Right lobe of liver (tissue), 6 donors: Measurements from ENCODE around the gene NEU2. TPM values are rescaled to one million over a fixed set of nuclear protein-coding genes. Genes with fewer than 3 reads are reported as not detected.
"Not testable (repeated sequence)": the region's sequence is repeated elsewhere in the genome, so short reads cannot be mapped to it uniquely, and the experiment has no call there.

Experiments
- ATAC-seq, 4 donors: fragments of 200-7000 bp; cut with Tn5 transposase; one replicate each; pipeline ENCODE4 v1.9.1; 2020; ENCODE audit warnings: mild to moderate bottlenecking in 4 of 4, moderate library complexity in 4 of 4
- DNase-seq, 3 donors: peaks; one replicate each; pipeline ENCODE4 v3.0.0-alpha.2; 2020
- H3K27ac ChIP-seq, 3 donors: fragments of 200-600 bp; one replicate each; pipeline ENCODE4 v1.8.0; 2022
- H3K27me3 ChIP-seq, 2 donors: fragments of 200-600 bp; one replicate each; pipeline ENCODE4 v1.8.0; 2022
- H3K36me3 ChIP-seq, 4 donors: fragments of 200-600 bp; sonication (generic) in 1 of 4; one replicate each; pipeline versions ENCODE4 v1.5.1 to v1.8.0; 2017 to 2022; ENCODE audit warnings: control low read depth in 1 of 4
- H3K4me1 ChIP-seq, 4 donors: fragments of 200-600 bp; sonication (generic) in 1 of 4; one replicate each; pipeline versions ENCODE4 v1.5.1 to v1.8.0; 2017 to 2022; ENCODE audit warnings: control low read depth in 1 of 4
- H3K4me3 ChIP-seq, 3 donors: fragments of 200-600 bp; one replicate each; pipeline ENCODE4 v1.8.0; 2022
- H3K9me3 ChIP-seq, 4 donors: fragments of 200-600 bp; sonication (generic) in 1 of 4; one replicate each; pipeline versions ENCODE4 v1.5.1 to v1.8.0; 2017 to 2022; ENCODE audit warnings: control low read depth in 1 of 4
- POLR2A ChIP-seq: fragments of 450-650 bp; IDR thresholded peaks from one replicate; pipeline ENCODE4 v1.6.1; 2017; ENCODE audit warnings: antibody characterized with exemption, mild to moderate bottlenecking
- WGBS: methylation state at CpG from one replicate; pipeline ENCODE4 v1.1.6; 2018; ENCODE audit warnings: low coverage, low lambda C conversion rate; ENCODE audit not compliant: insufficient coverage; ENCODE audit errors: missing lambda C conversion rate; 5-methylcytosine and 5-hydroxymethylcytosine counted together
- intact Hi-C, 2 donors: fragments of 100-400 bp; cut with DNase I; formaldehyde crosslinking; loops; one replicate each; pipeline versions ENCODE4 v1.11.2 to v1.14.1; 2022
- total RNA-seq, 6 experiments: library from RNA; depleted of rRNA in 2 of 6; stranded (reverse); fragments of >200 nt in 2 of 6; fragmentation: NEBNext Ultra II Directional in 3 of 6; extraction: Animal tissue kit (Norgen Biotek cat#: 25700) in 3 of 6; gene quantifications; one replicate each; pipeline versions ENCODE4 v1.1.0 to v1.2.4, GENCODE V29; 2016 to 2023
- TF ChIP-seq, protein P1 (sequence below), 4 donors: fragments of 200-600 bp in 3 of 4; fragments of 450-650 bp in 1 of 4; IDR thresholded peaks; one replicate each; pipeline versions ENCODE4 v1.5.1 to v1.8.0; 2016 to 2022; ENCODE audit warnings: antibody characterized with exemption in 4 of 4, mild to moderate bottlenecking in 2 of 4
- donor health status: DM: no; HTN: yes; CAD: no.
- donor health status: DM: no; HTN: no; CAD: no.
- donor health status: DM: no; HTN: no; CAD: no.
- donor health status: DM: no; HTN: yes; CAD: no.
- donor health status: DM: no; HTN: yes; CAD: no.

The NEU2 gene
- total RNA-seq, 6 experiments from 2014 or later, result not detected

GRCh38 chr2:233017947-233018346 is 14.5 kb upstream of the NEU2 start:
- H3K9me3 ChIP-seq, result no peaks in the 10 kb centered on the region
- intact Hi-C loops, result no loop called here
- 94% methylated on average over 1 of the region's 1 CpG for WGBS
- no peaks in the 10 kb centered on the region for H3K27me3 ChIP-seq
- H3K4me1 ChIP-seq, result peaks cover 0 to 4% (median 0%) of the 10 kb centered on the region in 4 donors
- H3K4me3 ChIP-seq, result no peak overlapping the region
- H3K36me3 ChIP-seq, result no peaks in the 10 kb centered on the region
- no peak for DNase-seq
- H3K27ac ChIP-seq, result no peak overlapping the region
- TF ChIP-seq, protein P1, sequence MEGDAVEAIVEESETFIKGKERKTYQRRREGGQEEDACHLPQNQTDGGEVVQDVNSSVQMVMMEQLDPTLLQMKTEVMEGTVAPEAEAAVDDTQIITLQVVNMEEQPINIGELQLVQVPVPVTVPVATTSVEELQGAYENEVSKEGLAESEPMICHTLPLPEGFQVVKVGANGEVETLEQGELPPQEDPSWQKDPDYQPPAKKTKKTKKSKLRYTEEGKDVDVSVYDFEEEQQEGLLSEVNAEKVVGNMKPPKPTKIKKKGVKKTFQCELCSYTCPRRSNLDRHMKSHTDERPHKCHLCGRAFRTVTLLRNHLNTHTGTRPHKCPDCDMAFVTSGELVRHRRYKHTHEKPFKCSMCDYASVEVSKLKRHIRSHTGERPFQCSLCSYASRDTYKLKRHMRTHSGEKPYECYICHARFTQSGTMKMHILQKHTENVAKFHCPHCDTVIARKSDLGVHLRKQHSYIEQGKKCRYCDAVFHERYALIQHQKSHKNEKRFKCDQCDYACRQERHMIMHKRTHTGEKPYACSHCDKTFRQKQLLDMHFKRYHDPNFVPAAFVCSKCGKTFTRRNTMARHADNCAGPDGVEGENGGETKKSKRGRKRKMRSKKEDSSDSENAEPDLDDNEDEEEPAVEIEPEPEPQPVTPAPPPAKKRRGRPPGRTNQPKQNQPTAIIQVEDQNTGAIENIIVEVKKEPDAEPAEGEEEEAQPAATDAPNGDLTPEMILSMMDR (IDR thresholded peaks at IDR 0.05), result no peak
- TF ChIP-seq POLR2A, result no peak
- no peak for ATAC-seq

- H3K4me1 ChIP-seq, H3K27ac ChIP-seq, ATAC-seq, H3K27me3 ChIP-seq, H3K36me3 ChIP-seq, H3K9me3 ChIP-seq, H3K4me3 ChIP-seq, DNase-seq, intact Hi-C loops: not testable (repeated sequence)
- 93% methylated on average over 2 of the region's 4 CpGs for WGBS
Measured at GRCh38 chr2:233019610-233020009, 12.9 kb upstream of the NEU2 start.

GRCh38 chr2:233020454-233020853 is 12.0 kb upstream of the NEU2 start:
- WGBS, result 92% methylated on average over 2 of the region's 2 CpGs
- Histone ChIP-seq H3K27ac (no peak overlapping the region), H3K27me3 (no peaks in the 10 kb centered on the region), H3K4me1 (no peaks in the 10 kb centered on the region), H3K9me3 (no peaks in the 10 kb centered on the region), H3K36me3 (no peaks in the 10 kb centered on the region), H3K4me3 (no peak overlapping the region)
- intact Hi-C loops, result no loop called here
- no peak for DNase-seq
- TF ChIP-seq POLR2A, result no peak
- TF ChIP-seq, protein P1 (IDR thresholded peaks at IDR 0.05), result no peak
- ATAC-seq, result no peak

GRCh38 chr2:233021771-233022170 is 10.7 kb upstream of the NEU2 start:
- no CpG with 5 or more reads among the region's 8 CpGs for WGBS
- Histone ChIP-seq H3K4me3 (no peak overlapping the region), H3K4me1 (no peaks in the 10 kb centered on the region), H3K27ac (no peak overlapping the region), H3K9me3 (no peaks in the 10 kb centered on the region), H3K36me3 (no peaks in the 10 kb centered on the region), H3K27me3 (no peaks in the 10 kb centered on the region)
- DNase-seq (no peak), ATAC-seq (no peak)
- intact Hi-C loops, result no loop called here
- TF ChIP-seq POLR2A, result no peak
- TF ChIP-seq, protein P1 (IDR thresholded peaks at IDR 0.05), result no peak

DNA sequence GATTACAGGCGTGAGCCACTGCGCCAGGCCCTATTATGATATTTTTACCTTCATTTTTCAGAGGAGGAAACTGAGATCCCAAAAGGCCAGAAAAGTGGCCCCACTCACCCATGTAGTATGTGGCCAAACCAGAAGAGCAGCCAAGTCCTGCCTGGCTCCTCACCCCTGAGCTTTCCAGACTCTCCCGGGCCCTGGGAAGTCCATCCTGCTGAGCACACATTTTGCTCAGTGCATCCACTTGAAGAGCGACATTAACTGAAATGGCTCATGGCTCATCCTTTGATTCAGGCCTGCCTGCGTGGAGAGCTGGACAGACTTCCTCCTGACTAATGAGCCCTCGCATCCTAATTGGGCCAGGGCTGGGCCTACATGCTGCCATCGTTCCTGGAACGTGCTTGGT is 9.9 kb upstream of the NEU2 start:
- H3K4me3 ChIP-seq, result no peak overlapping the region
- DNase-seq (no peak), ATAC-seq (no peak)
- intact Hi-C loops, result no loop called here
- H3K9me3 ChIP-seq, result no peaks in the 10 kb centered on the region
- 100% methylated on average over 2 of the region's 8 CpGs for WGBS
- H3K4me1 ChIP-seq, result no peaks in the 10 kb centered on the region
- no peak overlapping the region for H3K27ac ChIP-seq
- no peaks in the 10 kb centered on the region for H3K27me3 ChIP-seq
- TF ChIP-seq, protein P1 (IDR thresholded peaks at IDR 0.05), result no peak
- no peak for TF ChIP-seq POLR2A
- H3K36me3 ChIP-seq, result no peaks in the 10 kb centered on the region
